Thymus (tissue), 11 donors: ENCODE data around the gene DCPS. TPM values are rescaled to one million over a fixed set of nuclear protein-coding genes. Genes with fewer than 3 reads are reported as not detected.

Source experiments
- DNase-seq, 9 donors: peaks; one replicate each; pipeline ENCODE4 v3.0.0-alpha.2; 2013; ENCODE audit warnings: low spot score in 9 of 9, low read depth in 6 of 9, missing footprints in 1 of 9
- H3K27ac ChIP-seq, 2 donors: one replicate each; pipeline ENCODE4 v1.5.1; 2013; ENCODE audit warnings: control low read depth in 1 of 2, low read depth in 1 of 2, low read length in 1 of 2, mild to moderate bottlenecking in 1 of 2, moderate library complexity in 1 of 2
- H3K27me3 ChIP-seq, 2 donors: one replicate each; pipeline ENCODE4 v1.5.1; 2013; ENCODE audit warnings: low read length in 1 of 2; ENCODE audit not compliant: control insufficient read depth in 2 of 2, insufficient read depth in 1 of 2
- H3K36me3 ChIP-seq, 2 donors: one replicate each; pipeline ENCODE4 v1.5.1; 2013; ENCODE audit warnings: low read length in 1 of 2, mild to moderate bottlenecking in 1 of 2, moderate library complexity in 1 of 2; ENCODE audit not compliant: control insufficient read depth in 2 of 2, insufficient read depth in 2 of 2
- H3K4me1 ChIP-seq, 2 donors: one replicate each; pipeline ENCODE4 v1.5.1; 2013; ENCODE audit warnings: low read length in 2 of 2; ENCODE audit not compliant: control insufficient read depth in 2 of 2, insufficient read depth in 2 of 2
- H3K4me3 ChIP-seq, 2 donors: one replicate each; pipeline ENCODE4 v1.5.1; 2013; ENCODE audit warnings: low read length in 2 of 2, control low read depth in 1 of 2, mild to moderate bottlenecking in 1 of 2
- H3K9me3 ChIP-seq, 2 donors: one replicate each; pipeline ENCODE4 v1.5.1; 2013; ENCODE audit warnings: low read length in 1 of 2, mild to moderate bottlenecking in 1 of 2; ENCODE audit not compliant: control insufficient read depth in 2 of 2, insufficient read depth in 1 of 2
- WGBS: extraction: QIAGEN DNeasy Blood & Tissue Kit; methylation state at CpG from one replicate; pipeline ENCODE4 v1.1.7; 2013; 5-methylcytosine and 5-hydroxymethylcytosine counted together
- polyA plus RNA-seq: library from polyadenylated mRNA; stranded (reverse); fragments of 200-250 nt; gene quantifications from one replicate; pipeline ENCODE4 v1.2.3, GENCODE V29; 2013
- total RNA-seq: library from RNA; stranded (reverse); fragments of 120-200 nt; gene quantifications from one replicate; pipeline ENCODE4 v1.2.4, GENCODE V29; 2013
- donor health status: healthy.

The DCPS gene
- total and polyA plus RNA-seq, 2 donors: 17.2 TPM

GRCh38 chr11:126317432-126317755 lies 13.5 kb downstream of the DCPS start:
- H3K27ac ChIP-seq: peak overlapping the region; percentile 77 to 91
- peaks cover 23 to 39% of the 10 kb centered on the region in 2 donors for H3K4me1 ChIP-seq
- 3% methylated on average over 1 of the region's 1 CpG for WGBS
- H3K4me3 ChIP-seq: no peak overlapping the region
- H3K36me3 ChIP-seq: peaks cover 0 to 5% of the 10 kb centered on the region in 2 donors
- no peaks in the 10 kb centered on the region for H3K27me3 ChIP-seq
- peaks cover 0 to 3% of the 10 kb centered on the region in 2 donors for H3K9me3 ChIP-seq
- no peak for DNase-seq

- DNase-seq: peak in 2 of 9 donors; percentile 20 to 54
- peaks cover 0 to 3% of the 10 kb centered on the region in 2 donors for H3K9me3 ChIP-seq
- peaks cover 23 to 39% of the 10 kb centered on the region in 2 donors for H3K4me1 ChIP-seq
- no peaks in the 10 kb centered on the region for H3K27me3 ChIP-seq
- peaks cover 0 to 2% of the 10 kb centered on the region in 2 donors for H3K36me3 ChIP-seq
- 33% methylated on average over 14 of the region's 14 CpGs for WGBS
- peak overlapping the region; percentile 81 to 91 for H3K27ac ChIP-seq
- H3K4me3 ChIP-seq: no peak overlapping the region
Measured at GRCh38 chr11:126317756-126318573, 14.1 kb downstream of the DCPS start.

DNA sequence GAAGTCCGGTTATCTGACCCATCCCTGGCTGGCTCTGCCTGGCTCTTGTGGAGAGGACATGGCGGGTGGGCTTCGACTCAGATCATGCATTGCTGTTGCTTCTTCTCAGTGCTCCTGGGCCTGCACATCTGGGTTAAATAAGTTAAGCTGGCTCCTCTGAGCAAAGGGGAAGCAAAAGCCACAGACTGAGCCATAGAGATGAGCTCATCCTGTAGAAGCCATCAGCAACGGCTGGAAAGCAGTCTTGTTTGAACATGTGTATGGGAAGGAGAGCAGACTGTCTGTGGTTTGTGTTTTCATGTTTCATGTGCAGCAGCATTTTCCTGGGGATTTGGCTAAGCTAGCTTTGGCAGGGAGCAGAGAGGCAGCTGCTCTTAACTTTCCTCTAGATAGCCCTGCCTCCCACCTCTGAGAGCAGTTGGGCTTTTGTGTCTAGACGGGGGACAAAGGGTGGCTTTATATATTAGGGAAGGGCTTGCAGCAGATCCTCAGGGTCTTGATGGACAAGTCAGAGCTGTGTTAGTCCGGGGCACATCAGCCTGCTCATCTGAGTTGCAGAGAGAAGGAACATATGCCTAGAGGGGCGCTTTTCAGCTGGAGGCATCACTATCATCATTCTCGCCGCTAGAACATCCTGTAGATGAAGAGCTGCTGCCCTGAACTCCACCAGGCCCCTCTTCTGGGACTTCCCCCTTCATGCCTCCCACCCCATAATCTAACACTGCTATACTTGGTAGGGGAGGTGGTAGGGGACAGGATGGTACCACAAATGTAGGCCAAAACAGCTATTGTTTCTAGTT lies 14.9 kb downstream of the DCPS start:
- peak in 6 of 9 donors; percentile 46 to 83 (median 58) for DNase-seq
- Histone ChIP-seq H3K36me3 (no peaks in the 10 kb centered on the region), H3K4me1 (peaks cover 23 to 39% of the 10 kb centered on the region in 2 donors), H3K27me3 (no peaks in the 10 kb centered on the region), H3K4me3 (no peak overlapping the region), H3K9me3 (peaks cover 0 to 3% of the 10 kb centered on the region in 2 donors), H3K27ac (peak overlapping the region; percentile 81 to 91)
- 7% methylated on average over 9 of the region's 9 CpGs for WGBS

- H3K27ac ChIP-seq: peak overlapping the region; percentile 22 to 91
- WGBS: 72% methylated on average over 5 of the region's 5 CpGs
- H3K9me3 ChIP-seq: peaks cover 0 to 3% of the 10 kb centered on the region in 2 donors
- peaks cover 23 to 39% of the 10 kb centered on the region in 2 donors for H3K4me1 ChIP-seq
- no peak for DNase-seq
- H3K4me3 ChIP-seq: no peak overlapping the region
- H3K36me3 ChIP-seq: no peaks in the 10 kb centered on the region
- H3K27me3 ChIP-seq: no peaks in the 10 kb centered on the region
Measured at GRCh38 chr11:126319374-126319740, 15.5 kb downstream of the DCPS start.

GRCh38 chr11:126322996-126323395 lies 19.1 kb downstream of the DCPS start:
- Histone ChIP-seq H3K36me3 (no peaks in the 10 kb centered on the region), H3K27ac (no peak overlapping the region), H3K4me1 (peaks cover 17 to 36% of the 10 kb centered on the region in 2 donors), H3K27me3 (no peaks in the 10 kb centered on the region), H3K4me3 (no peak overlapping the region), H3K9me3 (peaks cover 0 to 3% of the 10 kb centered on the region in 2 donors)
- WGBS: over 99% methylated on average over 3 of the region's 3 CpGs
- DNase-seq: no peak

DNA sequence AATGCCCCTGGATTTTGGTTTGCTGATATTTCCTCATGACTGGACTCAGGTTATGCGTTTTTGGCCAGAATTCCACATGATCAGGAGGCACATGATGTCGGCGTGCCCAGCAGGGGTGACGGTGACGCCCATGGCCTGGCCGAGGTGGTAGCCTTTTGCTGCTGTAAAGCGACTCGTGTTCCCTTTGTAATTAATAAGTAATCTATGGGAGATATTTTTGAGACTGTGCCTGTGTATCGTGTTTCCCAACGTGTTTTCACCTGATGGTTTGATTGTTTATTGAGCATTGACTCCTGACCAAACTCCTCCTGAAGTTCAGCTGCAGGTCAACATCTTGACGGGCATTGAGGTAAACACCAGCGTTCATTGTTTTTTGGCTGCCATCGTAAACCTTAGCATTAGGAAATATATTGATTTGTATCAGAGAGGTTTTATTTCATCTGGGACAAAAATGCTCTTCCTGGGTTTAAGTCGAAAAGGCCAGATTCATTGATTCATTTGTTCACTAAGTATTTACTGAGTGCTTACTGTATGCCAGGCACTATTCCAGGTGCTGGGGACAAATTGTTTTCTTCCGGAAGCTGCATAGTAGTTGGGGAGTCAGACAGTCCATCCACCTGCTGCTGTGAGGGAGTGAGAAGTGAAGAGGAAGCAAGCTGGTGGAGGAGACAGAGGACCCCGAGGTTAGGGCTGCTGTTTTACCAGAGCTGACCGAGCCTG lies 23.6 kb downstream of the DCPS start:
- Histone ChIP-seq H3K4me1 (peaks cover 0 to 22% of the 10 kb centered on the region in 2 donors), H3K4me3 (no peak overlapping the region), H3K27ac (no peak overlapping the region), H3K27me3 (no peaks in the 10 kb centered on the region), H3K9me3 (no peaks in the 10 kb centered on the region), H3K36me3 (peaks cover under 1 to 13% of the 10 kb centered on the region in 2 donors)
- WGBS: 90% methylated on average over 17 of the region's 17 CpGs
- DNase-seq: no peak

DNA sequence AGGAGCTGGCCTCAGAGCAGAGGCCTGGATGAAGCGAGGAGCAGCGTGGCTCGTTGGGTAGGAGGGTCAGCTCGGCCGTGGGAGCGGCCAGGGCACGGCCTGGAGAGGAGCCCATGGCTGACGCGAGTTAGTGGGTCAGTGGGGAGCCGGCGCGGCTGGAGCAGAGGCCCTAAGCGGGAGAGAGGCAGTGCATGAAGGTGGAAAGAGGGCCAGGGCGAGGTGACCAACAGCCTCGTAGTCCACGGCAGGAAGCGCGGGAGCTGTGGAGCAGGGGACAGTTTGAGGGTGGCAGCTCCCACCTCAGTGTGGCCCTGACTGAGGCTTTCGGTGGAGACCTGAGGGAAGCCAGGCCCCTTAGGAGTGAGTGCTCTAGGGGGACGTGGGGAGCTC lies 24.1 kb downstream of the DCPS start:
- no peaks in the 10 kb centered on the region for H3K27me3 ChIP-seq
- H3K27ac ChIP-seq: peak overlapping the region in 1 of 2 donors; percentile 26
- peaks cover 0 to 22% of the 10 kb centered on the region in 2 donors for H3K4me1 ChIP-seq
- peaks cover 4 to 13% of the 10 kb centered on the region in 2 donors for H3K36me3 ChIP-seq
- no peak for DNase-seq
- H3K4me3 ChIP-seq: no peak overlapping the region
- WGBS: 90% methylated on average over 20 of the region's 20 CpGs
- H3K9me3 ChIP-seq: no peaks in the 10 kb centered on the region

DNA sequence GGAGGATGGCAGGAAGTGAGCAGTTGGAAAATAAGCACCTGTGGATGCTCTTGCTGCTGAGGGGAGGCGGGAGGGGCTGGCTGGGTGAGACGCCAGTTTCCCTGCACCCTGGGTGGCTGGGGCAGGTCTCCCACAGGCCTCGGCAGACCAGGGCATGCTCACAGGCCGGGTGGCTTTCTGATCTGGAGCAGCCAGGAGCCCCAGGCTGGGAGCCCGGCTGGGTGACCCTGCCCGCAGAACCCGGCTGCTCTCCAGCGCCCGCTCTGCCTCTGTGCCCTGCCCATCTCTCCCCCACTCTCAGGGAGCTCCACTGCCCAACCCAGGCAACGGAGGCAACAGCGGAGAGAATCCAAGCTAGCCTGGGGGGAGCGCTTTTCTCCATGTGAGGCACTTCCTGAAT lies 24.6 kb downstream of the DCPS start:
- DNase-seq: no peak

More for the DNA sequence above, 24.6 kb downstream of the DCPS start:
- Histone ChIP-seq H3K27me3 (no peaks in the 10 kb centered on the region), H3K9me3 (no peaks in the 10 kb centered on the region), H3K4me3 (no peak overlapping the region), H3K4me1 (peaks cover 0 to 22% of the 10 kb centered on the region in 2 donors), H3K27ac (peak overlapping the region in 1 of 2 donors; percentile 26), H3K36me3 (peaks cover 4 to 13% of the 10 kb centered on the region in 2 donors)
- WGBS: 77% methylated on average over 12 of the region's 12 CpGs
